Inflammatory macrophage treated with lipopolysaccharide for 1 hour (primary cell): ENCODE results near the gene CD58.

ENCODE experiments used
- DNase-seq, 2 donors: peaks; one replicate each; pipeline ENCODE4 v3.0.0-alpha.2; 2020 to 2022

The CD58 gene

GRCh38 chr1:116538544-116538943 is 32.3 kb downstream of the CD58 start:
- DNase-seq = no peak

GRCh38 chr1:116537898-116538297 is 32.9 kb downstream of the CD58 start:
- peak in 1 of 2 donors; percentile 45 for DNase-seq

GRCh38 chr1:116537040-116537831 is 33.6 kb downstream of the CD58 start:
- peak; percentile 61 to 75 for DNase-seq

GRCh38 chr1:116534014-116534739 is 36.6 kb downstream of the CD58 start:
- no peak for DNase-seq

- no peak for DNase-seq
These were observed 37.4 kb downstream of the CD58 start for GRCh38 chr1:116533429-116533820.

GRCh38 chr1:116532671-116533428 is 38.0 kb downstream of the CD58 start:
- DNase-seq = peak; percentile 54 to 73

GRCh38 chr1:116531917-116532316 is 38.9 kb downstream of the CD58 start:
- no peak for DNase-seq

- no peak for DNase-seq
These were observed 41.1 kb downstream of the CD58 start for GRCh38 chr1:116529681-116530080.

GRCh38 chr1:116529199-116529631 is 41.6 kb downstream of the CD58 start:
- DNase-seq = no peak

- DNase-seq = no peak
These were observed 42.3 kb downstream of the CD58 start for GRCh38 chr1:116528329-116529083.

- no peak for DNase-seq
These were observed 45.4 kb downstream of the CD58 start for GRCh38 chr1:116525440-116525839.

GRCh38 chr1:116521186-116521585 is 49.6 kb downstream of the CD58 start:
- no peak for DNase-seq

GRCh38 chr1:116518400-116518799 is 52.4 kb downstream of the CD58 start:
- DNase-seq = no peak

GRCh38 chr1:116516631-116517030 is 54.2 kb downstream of the CD58 start:
- DNase-seq = no peak

GRCh38 chr1:116515702-116516101 is 55.1 kb downstream of the CD58 start:
- DNase-seq = peak in 1 of 2 donors; percentile 38

GRCh38 chr1:116514708-116515525 is 55.9 kb downstream of the CD58 start:
- DNase-seq = peak; percentile 76 to 82

- no peak for DNase-seq
These were observed 56.9 kb downstream of the CD58 start for GRCh38 chr1:116513956-116514355.

- DNase-seq = no peak
These were observed 59.3 kb downstream of the CD58 start for GRCh38 chr1:116511459-116512019.

- no peak for DNase-seq
These were observed 60.5 kb downstream of the CD58 start for GRCh38 chr1:116510361-116510760.

GRCh38 chr1:116508984-116509980 is 61.5 kb downstream of the CD58 start:
- DNase-seq = peak; percentile 90 to 94
